Endothelial cell of umbilical vein (primary cell): Measurements from ENCODE around the gene DNASE2. TPM values are rescaled to one million over a fixed set of nuclear protein-coding genes. Genes with fewer than 3 reads are reported as not detected.

Experiments used
- BruUV-seq: library from RNA; stranded (reverse); fragments of 400-500 nt; replicated peaks from 2 replicates; lab custom pipeline; 2021; lab: Mats Ljungman, UMichigan
- CTCF ChIA-PET: fragments of 300-600, 350-600 bp; sonication (Branson Sonifier 250); formaldehyde crosslinking; loops from one replicate; lab custom pipeline; 2021; ENCODE audit warnings: antibody characterized with exemption, inconsistent platforms; lab: Charles Lee
- POLR2A ChIA-PET: fragments of 300-600, 350-600 bp; sonication (Branson Sonifier 250); formaldehyde crosslinking; loops from one replicate; lab custom pipeline; 2021; ENCODE audit warnings: antibody characterized with exemption, inconsistent platforms; lab: Charles Lee
- DNase-seq: peaks from one replicate; pipeline ENCODE4 v3.0.0-alpha.2; 2011; ENCODE audit warnings: low read depth, low spot score
- FAIRE-seq: peaks from 2 replicates; lab custom pipeline; 2011; peaks lifted over from hg19 to GRCh38; lab: Jason Lieb, UNC
- H2AFZ ChIP-seq: 2 replicates; pipeline ENCODE4 v1.6.0; 2012; ENCODE audit warnings: low read depth, low read length, control low read depth, inconsistent platforms
- H3K27ac ChIP-seq: 2 replicates; pipeline ENCODE4 v1.5.1; 2011; ENCODE audit warnings: low read depth, mild to moderate bottlenecking, control low read depth, low read length, moderate library complexity; ENCODE audit not compliant: insufficient read depth
- H3K27me3 ChIP-seq, 2 experiments: 2 replicates each; pipeline versions ENCODE4 v1.6.0 to v1.6.1; 2011; ENCODE audit warnings: low read length in 2 of 2, mixed read lengths in 1 of 2; ENCODE audit not compliant: control insufficient read depth in 2 of 2, insufficient read depth in 2 of 2
- H3K36me3 ChIP-seq, 2 experiments: 2 replicates in 1 of 2; 3 replicates in 1 of 2; pipeline ENCODE4 v1.5.1; 2011; ENCODE audit warnings: low read length in 2 of 2, mild to moderate bottlenecking in 1 of 2, moderate library complexity in 1 of 2; ENCODE audit not compliant: control insufficient read depth in 2 of 2, insufficient read depth in 2 of 2; ENCODE audit errors: extremely low read depth in 1 of 2
- H3K4me1 ChIP-seq: 3 replicates; pipeline ENCODE4 v1.5.1; 2011; ENCODE audit warnings: mild to moderate bottlenecking, low read length; ENCODE audit not compliant: control insufficient read depth, insufficient read depth; ENCODE audit errors: extremely low read depth
- H3K4me2 ChIP-seq: 2 replicates; pipeline ENCODE4 v1.6.1; 2011; ENCODE audit warnings: low read length, control low read depth, mixed read lengths; ENCODE audit not compliant: insufficient read depth
- H3K4me3 ChIP-seq, 3 experiments: fragments of 200-600 bp in 1 of 3; sonication (generic), shearing (Covaris generic) in 1 of 3; replicated peaks in 1 of 3; 2 replicates each; pipeline ENCODE4 v1.5.1; 2011 to 2016; ENCODE audit warnings: control low read depth in 3 of 3, low read length in 3 of 3, mild to moderate bottlenecking in 2 of 3, inconsistent platforms in 1 of 3, low read depth in 1 of 3, moderate library complexity in 1 of 3; ENCODE audit not compliant: insufficient read depth in 1 of 3
- H3K79me2 ChIP-seq: 2 replicates; pipeline ENCODE4 v1.6.0; 2012; ENCODE audit warnings: low read length, inconsistent platforms; ENCODE audit not compliant: control insufficient read depth, insufficient read depth
- H3K9ac ChIP-seq: replicated peaks from 2 replicates; pipeline ENCODE3; 2011; ENCODE audit warnings: low read length, control low read depth; ENCODE audit not compliant: insufficient read depth; ENCODE audit errors: extremely low read depth
- H3K9me1 ChIP-seq: replicated peaks from 3 replicates; pipeline ENCODE4 v1.6.0; 2011; ENCODE audit warnings: mild to moderate bottlenecking, low read length; ENCODE audit not compliant: control insufficient read depth, insufficient read depth; ENCODE audit errors: extremely low read depth
- H3K9me3 ChIP-seq: replicated peaks from 2 replicates; pipeline ENCODE4 v1.5.1; 2012; ENCODE audit warnings: low read length, inconsistent platforms; ENCODE audit not compliant: control insufficient read depth, insufficient read depth
- H4K20me1 ChIP-seq: replicated peaks from 2 replicates; pipeline ENCODE3; 2011; ENCODE audit warnings: mild to moderate bottlenecking, low read length; ENCODE audit not compliant: control insufficient read depth, insufficient read depth; ENCODE audit errors: extremely low read depth
- CTCF ChIP-seq, 2 donors: IDR thresholded peaks; 1 replicate in 1 of 2; 2 replicates in 1 of 2; pipeline ENCODE4 v1.5.1; 2011; ENCODE audit warnings: low read length in 2 of 2, mild to moderate bottlenecking in 2 of 2, moderate library complexity in 2 of 2, control low read depth in 1 of 2, inconsistent platforms in 1 of 2, low read depth in 1 of 2; ENCODE audit not compliant: insufficient read depth in 1 of 2; ENCODE audit errors: extremely low read depth in 1 of 2
- EZH2 ChIP-seq: IDR thresholded peaks from 2 replicates; pipeline ENCODE4 v1.6.1; 2012; ENCODE audit warnings: borderline replicate concordance, low read depth, mild to moderate bottlenecking, moderate library complexity, low read length, inconsistent platforms; ENCODE audit not compliant: severe bottlenecking
- FOS ChIP-seq: IDR thresholded peaks from 2 replicates; pipeline ENCODE4 v1.6.1; 2011; ENCODE audit warnings: mild to moderate bottlenecking, low read length, moderate library complexity, borderline replicate concordance; ENCODE audit not compliant: insufficient read depth
- GATA2 ChIP-seq: IDR thresholded peaks from 2 replicates; pipeline ENCODE4 v1.7.0; 2011; ENCODE audit warnings: low read depth, mild to moderate bottlenecking, moderate library complexity, mixed read lengths, low read length; ENCODE audit not compliant: insufficient read length, insufficient read depth
- JUN ChIP-seq: IDR thresholded peaks from 2 replicates; pipeline ENCODE4 v1.6.1; 2011; ENCODE audit warnings: borderline replicate concordance, low read depth; ENCODE audit not compliant: insufficient read length, insufficient read depth
- MAX ChIP-seq: IDR thresholded peaks from 2 replicates; pipeline ENCODE4 v1.6.1; 2011; ENCODE audit not compliant: insufficient read depth, insufficient read length
- MYC ChIP-seq: IDR thresholded peaks from one replicate; pipeline ENCODE4 v1.6.1; 2011; ENCODE audit warnings: mild to moderate bottlenecking, low read depth, low read length
- POLR2A ChIP-seq: IDR thresholded peaks from 2 replicates; pipeline ENCODE4 v1.6.1; 2012; ENCODE audit warnings: low read depth, mild to moderate bottlenecking, control low read depth, low read length
- POLR2AphosphoS5 ChIP-seq: IDR thresholded peaks from 2 replicates; pipeline ENCODE4 v1.6.1; 2012; ENCODE audit warnings: low read depth, mild to moderate bottlenecking, control low read depth, low read length, moderate library complexity; ENCODE audit not compliant: insufficient read depth
- dilution Hi-C: fragments of 300-500 bp; cut with MboI; formaldehyde crosslinking; loops from one replicate; pipeline ENCODE4 v1.15.0; 2019; ENCODE audit warnings: low sequenced_read_pairs; ENCODE audit not compliant: extremely low pct_ligation_motif_present
- intact Hi-C: fragments of 100-400 bp; cut with micrococcal nuclease; formaldehyde crosslinking; loops from one replicate; pipeline ENCODE4 v1.10.0; 2022
- polyA plus RNA-seq, 4 experiments: library from polyadenylated mRNA; depleted of rRNA in 3 of 4; stranded (reverse) in 3 of 4; unstranded in 1 of 4; fragments of >200 nt; gene quantifications; 2 replicates each; pipeline versions ENCODE4 v1.2.1 to v1.2.3, GENCODE V29; 2011 to 2012; ENCODE audit warnings: missing spikeins in 1 of 4
- total RNA-seq: library from RNA; stranded (reverse); gene quantifications from 2 replicates; pipeline ENCODE4 v1.2.3, GENCODE V29; 2021

Gene DNASE2
- total and polyA plus RNA-seq, 2 donors (not counting 3 experiments of a cell fraction or from before 2014, with no cell fraction given), result 31.3 to 51.9 TPM

GRCh38 chr19:12859546-12859945, 21.7 kb downstream of the DNASE2 start:
- Histone ChIP-seq H3K27me3 (peaks cover 0 to under 1% of the 10 kb centered on the region in 2 experiments), H4K20me1 (no peaks in the 10 kb centered on the region), H2AFZ (no peak overlapping the region), H3K4me2 (no peak overlapping the region), H3K36me3 (no peaks in the 10 kb centered on the region), H3K4me3 (no peak overlapping the region), H3K79me2 (no peaks in the 10 kb centered on the region), H3K4me1 (no peaks in the 10 kb centered on the region), H3K9me3 (no peaks in the 10 kb centered on the region), H3K27ac (no peak overlapping the region), H3K9me1 (no peaks in the 10 kb centered on the region), H3K9ac (no peak overlapping the region)
- ChIA-PET CTCF (interaction anchor here (1.7 kb wide), 1 partner anchor 12 kb away, joined by 8 read pairs; no protein-coding TSS in a partner anchor), POLR2A (interaction anchor here (0.7 kb wide), 1 partner anchor 17 kb away, joined by 4 read pairs; no protein-coding TSS in a partner anchor)
- no peak for TF ChIP-seq POLR2AphosphoS5
- TF ChIP-seq CTCF (IDR thresholded peaks at IDR 0.05; ENCODE audit: extremely low read depth in 1 of 2, insufficient read depth in 1 of 2, low read depth in 1 of 2, low read length in 2 of 2), result no peak
- TF ChIP-seq EZH2, result no peak
- no peak for TF ChIP-seq FOS
- TF ChIP-seq JUN, result no peak
- no peak for TF ChIP-seq MYC
- no peak for TF ChIP-seq GATA2
- no peak for TF ChIP-seq POLR2A
- no peak for TF ChIP-seq MAX
- DNase-seq, result no peak
- no peak for FAIRE-seq
- no TSS peak for BruUV-seq
- intact Hi-C loops, result no loop called here
- dilution Hi-C loops, result no loop called here
